ENCODE measurements around the gene INPP4B.

Gene INPP4B

GRCh38 chr4:142377342-142378091 is 468.6 kb downstream of the INPP4B start:
- H3K18ac ChIP-seq (ENCODE audit: low read depth in 1 of 2, low read length in 2 of 2) = no peak overlapping the region
- H3K9ac ChIP-seq (ENCODE audit: low read length) = no peak overlapping the region
- H3K23ac ChIP-seq (ENCODE audit: low read length in 2 of 2) = no peak overlapping the region
- H2BK15ac ChIP-seq (ENCODE audit: low read depth, poor library complexity, severe bottlenecking) = no peak overlapping the region
- peaks cover 3% of the 10 kb centered on the region for H3K4me1 ChIP-seq (ENCODE audit: control insufficient read depth, insufficient read depth, low read depth, low read length)
- no peak overlapping the region for H4K8ac ChIP-seq (ENCODE audit: low read length)
- no peak overlapping the region for H3K4me3 ChIP-seq (ENCODE audit: insufficient read depth in 1 of 2, low read depth in 1 of 2, low read length in 2 of 2)
- no peak overlapping the region for H2BK120ac ChIP-seq (ENCODE audit: low read depth, low read length)
- H3K4ac ChIP-seq (ENCODE audit: low read depth in 1 of 2, low read length in 2 of 2) = no peak overlapping the region
- 100% methylated on average over 2 of the region's 3 CpGs for WGBS
- H3K27me3 ChIP-seq (ENCODE audit: control insufficient read depth in 1 of 2, insufficient read depth in 1 of 2, low read length in 2 of 2) = no peaks in the 10 kb centered on the region
- H2AK5ac ChIP-seq (ENCODE audit: low read length, severe bottlenecking) = peak overlapping the region; percentile 91
- no peak overlapping the region for H3K14ac ChIP-seq (ENCODE audit: low read length in 2 of 2)
- no peaks in the 10 kb centered on the region for H3K36me3 ChIP-seq (ENCODE audit: control insufficient read depth in 1 of 2, insufficient read depth in 2 of 2, low read depth in 1 of 2, low read length in 2 of 2)
- H2BK12ac ChIP-seq (ENCODE audit: low read length in 2 of 2) = no peak overlapping the region
- no peak overlapping the region for H3K4me2 ChIP-seq (ENCODE audit: low read length, poor library complexity, severe bottlenecking)
- no peak overlapping the region for H3K27ac ChIP-seq (ENCODE audit: low read length, poor library complexity, severe bottlenecking)
- no peak overlapping the region for H2AFZ ChIP-seq (ENCODE audit: low read depth, low read length)
- H3K9me3 ChIP-seq (ENCODE audit: control insufficient read depth, low read length) = no peaks in the 10 kb centered on the region
- H4K91ac ChIP-seq (ENCODE audit: low read length) = no peak overlapping the region
- peaks cover 6% of the 10 kb centered on the region for H3K79me1 ChIP-seq (replicated peaks; ENCODE audit: low read length, poor library complexity, severe bottlenecking)
- H2BK5ac ChIP-seq (ENCODE audit: low read depth, low read length, poor library complexity, severe bottlenecking) = no peak overlapping the region
- no peak for DNase-seq

GRCh38 chr4:142376204-142376603 is 469.9 kb downstream of the INPP4B start:
- H3K4ac ChIP-seq (ENCODE audit: low read depth in 1 of 2, low read length in 2 of 2) = no peak overlapping the region
- no peak overlapping the region for H3K4me2 ChIP-seq (ENCODE audit: low read length, poor library complexity, severe bottlenecking)
- no peak overlapping the region for H2AFZ ChIP-seq (ENCODE audit: low read depth, low read length)
- H3K79me1 ChIP-seq (replicated peaks; ENCODE audit: low read length, poor library complexity, severe bottlenecking) = peaks cover 7% of the 10 kb centered on the region
- H4K8ac ChIP-seq (ENCODE audit: low read length) = no peak overlapping the region
- no peak overlapping the region for H3K9ac ChIP-seq (ENCODE audit: low read length)
- DNase-seq = no peak
- H3K36me3 ChIP-seq (ENCODE audit: control insufficient read depth in 1 of 2, insufficient read depth in 2 of 2, low read depth in 1 of 2, low read length in 2 of 2) = no peaks in the 10 kb centered on the region
- H3K4me1 ChIP-seq (ENCODE audit: control insufficient read depth, insufficient read depth, low read depth, low read length) = peaks cover 3% of the 10 kb centered on the region
- H2BK120ac ChIP-seq (ENCODE audit: low read depth, low read length) = no peak overlapping the region
- H3K27me3 ChIP-seq (ENCODE audit: control insufficient read depth in 1 of 2, insufficient read depth in 1 of 2, low read length in 2 of 2) = no peaks in the 10 kb centered on the region
- H3K18ac ChIP-seq (ENCODE audit: low read depth in 1 of 2, low read length in 2 of 2) = no peak overlapping the region
- no peaks in the 10 kb centered on the region for H3K9me3 ChIP-seq (ENCODE audit: control insufficient read depth, low read length)
- WGBS = 95% methylated on average over 1 of the region's 1 CpG
- H2AK5ac ChIP-seq (ENCODE audit: low read length, severe bottlenecking) = no peak overlapping the region
- no peak overlapping the region for H2BK12ac ChIP-seq (ENCODE audit: low read length in 2 of 2)
- no peak overlapping the region for H3K14ac ChIP-seq (ENCODE audit: low read length in 2 of 2)
- H2BK15ac ChIP-seq (ENCODE audit: low read depth, poor library complexity, severe bottlenecking) = no peak overlapping the region
- no peak overlapping the region for H4K91ac ChIP-seq (ENCODE audit: low read length)
- H2BK5ac ChIP-seq (ENCODE audit: low read depth, low read length, poor library complexity, severe bottlenecking) = no peak overlapping the region
- H3K27ac ChIP-seq (ENCODE audit: low read length, poor library complexity, severe bottlenecking) = no peak overlapping the region
- H3K23ac ChIP-seq (ENCODE audit: low read length in 2 of 2) = no peak overlapping the region
- no peak overlapping the region for H3K4me3 ChIP-seq (ENCODE audit: insufficient read depth in 1 of 2, low read depth in 1 of 2, low read length in 2 of 2)

GRCh38 chr4:142373610-142374009 is 472.5 kb downstream of the INPP4B start:
- Histone ChIP-seq H2AK5ac (ENCODE audit: low read length, severe bottlenecking) (no peak overlapping the region), H2BK120ac (ENCODE audit: low read depth, low read length) (no peak overlapping the region), H3K23ac (ENCODE audit: low read length in 2 of 2) (no peak overlapping the region), H4K8ac (ENCODE audit: low read length) (no peak overlapping the region), H3K4me2 (ENCODE audit: low read length, poor library complexity, severe bottlenecking) (no peak overlapping the region), H4K91ac (ENCODE audit: low read length) (no peak overlapping the region), H3K18ac (ENCODE audit: low read depth in 1 of 2, low read length in 2 of 2) (no peak overlapping the region), H3K14ac (ENCODE audit: low read length in 2 of 2) (no peak overlapping the region), H3K36me3 (ENCODE audit: control insufficient read depth in 1 of 2, insufficient read depth in 2 of 2, low read depth in 1 of 2, low read length in 2 of 2) (no peaks in the 10 kb centered on the region), H3K4ac (ENCODE audit: low read depth in 1 of 2, low read length in 2 of 2) (no peak overlapping the region), H2BK15ac (ENCODE audit: low read depth, poor library complexity, severe bottlenecking) (no peak overlapping the region), H2AFZ (ENCODE audit: low read depth, low read length) (no peak overlapping the region), H3K27me3 (ENCODE audit: control insufficient read depth in 1 of 2, insufficient read depth in 1 of 2, low read length in 2 of 2) (no peaks in the 10 kb centered on the region), H3K79me1 (replicated peaks; ENCODE audit: low read length, poor library complexity, severe bottlenecking) (peaks cover 16% of the 10 kb centered on the region), H3K4me1 (ENCODE audit: control insufficient read depth, insufficient read depth, low read depth, low read length) (peaks cover 2% of the 10 kb centered on the region), H2BK12ac (ENCODE audit: low read length in 2 of 2) (no peak overlapping the region), H3K4me3 (ENCODE audit: insufficient read depth in 1 of 2, low read depth in 1 of 2, low read length in 2 of 2) (no peak overlapping the region), H3K9me3 (ENCODE audit: control insufficient read depth, low read length) (peaks cover 6% of the 10 kb centered on the region), H2BK5ac (ENCODE audit: low read depth, low read length, poor library complexity, severe bottlenecking) (no peak overlapping the region), H3K9ac (ENCODE audit: low read length) (no peak overlapping the region), H3K27ac (ENCODE audit: low read length, poor library complexity, severe bottlenecking) (no peak overlapping the region)
- WGBS = 61% methylated on average over 2 of the region's 2 CpGs
- no peak for DNase-seq

GRCh38 chr4:142372530-142373260 is 473.4 kb downstream of the INPP4B start:
- no peak overlapping the region for H3K4me3 ChIP-seq (ENCODE audit: insufficient read depth in 1 of 2, low read depth in 1 of 2, low read length in 2 of 2)
- peaks cover 2% of the 10 kb centered on the region for H3K4me1 ChIP-seq (ENCODE audit: control insufficient read depth, insufficient read depth, low read depth, low read length)
- peak overlapping the region; percentile 49 for H2AK5ac ChIP-seq (ENCODE audit: low read length, severe bottlenecking)
- no peak overlapping the region for H3K18ac ChIP-seq (ENCODE audit: low read depth in 1 of 2, low read length in 2 of 2)
- H3K27ac ChIP-seq (ENCODE audit: low read length, poor library complexity, severe bottlenecking) = no peak overlapping the region
- no peak overlapping the region for H3K9ac ChIP-seq (ENCODE audit: low read length)
- H3K36me3 ChIP-seq (ENCODE audit: control insufficient read depth in 1 of 2, insufficient read depth in 2 of 2, low read depth in 1 of 2, low read length in 2 of 2) = no peaks in the 10 kb centered on the region
- WGBS = 100% methylated on average over 2 of the region's 2 CpGs
- no peak overlapping the region for H2BK120ac ChIP-seq (ENCODE audit: low read depth, low read length)
- no peak overlapping the region for H3K23ac ChIP-seq (ENCODE audit: low read length in 2 of 2)
- H4K8ac ChIP-seq (ENCODE audit: low read length) = no peak overlapping the region
- H3K27me3 ChIP-seq (ENCODE audit: control insufficient read depth in 1 of 2, insufficient read depth in 1 of 2, low read length in 2 of 2) = no peaks in the 10 kb centered on the region
- peaks cover 6% of the 10 kb centered on the region for H3K9me3 ChIP-seq (ENCODE audit: control insufficient read depth, low read length)
- no peak overlapping the region for H2AFZ ChIP-seq (ENCODE audit: low read depth, low read length)
- no peak for DNase-seq
- no peak overlapping the region for H3K14ac ChIP-seq (ENCODE audit: low read length in 2 of 2)
- H3K4me2 ChIP-seq (ENCODE audit: low read length, poor library complexity, severe bottlenecking) = no peak overlapping the region
- no peak overlapping the region for H3K4ac ChIP-seq (ENCODE audit: low read depth in 1 of 2, low read length in 2 of 2)
- peaks cover 17% of the 10 kb centered on the region for H3K79me1 ChIP-seq (replicated peaks; ENCODE audit: low read length, poor library complexity, severe bottlenecking)
- H2BK15ac ChIP-seq (ENCODE audit: low read depth, poor library complexity, severe bottlenecking) = no peak overlapping the region
- no peak overlapping the region for H4K91ac ChIP-seq (ENCODE audit: low read length)
- no peak overlapping the region for H2BK5ac ChIP-seq (ENCODE audit: low read depth, low read length, poor library complexity, severe bottlenecking)
- H2BK12ac ChIP-seq (ENCODE audit: low read length in 2 of 2) = no peak overlapping the region

All from mesenchymal stem cell (in vitro differentiated cells and primary cell).